ENCODE measurements around the gene MT1F. TPM values are rescaled to one million over a fixed set of nuclear protein-coding genes. Genes with fewer than 3 reads are reported as not detected.

Gene MT1F
- total and polyA plus RNA-seq, 2 donors (not counting 1 experiment from before 2014, with no cell fraction given) = 4.3 to 5.3 TPM

GRCh38 chr16:56632848-56633365 is 24.9 kb upstream of the MT1F start:
- Histone ChIP-seq H3K36me3 (replicated peaks in 1 of 2; ENCODE audit: control extremely low read depth in 1 of 2, control insufficient read depth in 1 of 2, extremely low read depth in 1 of 2, insufficient read depth in 2 of 2, low read length in 1 of 2) (no peaks in the 10 kb centered on the region), H3K27me3 (replicated peaks in 1 of 4; ENCODE audit: control extremely low read depth in 1 of 4, control insufficient read depth in 3 of 4, insufficient read depth in 4 of 4, low read length in 3 of 4) (peaks cover 0 to 66% (median 34%) of the 10 kb centered on the region in 4 experiments), H3K9ac (ENCODE audit: low read length) (no peak overlapping the region), H3K4me3 (ENCODE audit: control extremely low read depth in 1 of 5, extremely low read depth in 1 of 5, insufficient read depth in 1 of 5, low read depth in 2 of 5, low read length in 4 of 5) (peak overlapping the region in 1 of 5 experiments; percentile 52), H2AFZ (ENCODE audit: insufficient read depth, low read depth, low read length, poor library complexity, severe bottlenecking) (no peak overlapping the region), H3K9me3 (ENCODE audit: control extremely low read depth in 1 of 3, control insufficient read depth in 2 of 3, insufficient read depth in 1 of 3, low read length in 2 of 3) (peaks cover 0 to 4% (median 0%) of the 10 kb centered on the region in 3 donors), H4K20me1 (ENCODE audit: control insufficient read depth, insufficient read depth, low read length, poor library complexity, severe bottlenecking) (no peaks in the 10 kb centered on the region), H3K27ac (ENCODE audit: low read length in 2 of 2) (no peak overlapping the region), H3K79me2 (ENCODE audit: control insufficient read depth, insufficient read depth, low read length) (no peaks in the 10 kb centered on the region), H3K4me2 (replicated peaks; ENCODE audit: low read depth, low read length, poor library complexity, severe bottlenecking) (peak overlapping the region; percentile 67), H3K4me1 (ENCODE audit: control insufficient read depth in 2 of 2, insufficient read depth in 2 of 2, low read length in 2 of 2) (peaks cover 36 to 40% of the 10 kb centered on the region in 2 donors)
- no peaks in the 10 kb centered on the region for H3K9me3 Mint-ChIP-seq (ENCODE audit: insufficient read depth)
- 0% methylated on average over 2 of the region's 6 CpGs for WGBS (ENCODE audit: insufficient coverage)
- intact Hi-C loops (cut with micrococcal nuclease) = loop anchor here (10.0 kb wide), 1 partner anchor 52 kb away; the partner anchor contains the start of gene MT1X
- ATAC-seq (ENCODE audit: low read depth) = no peak
- CTCF ChIA-PET = no interaction called here
- peaks cover 36% of the 10 kb centered on the region for H3K4me1 Mint-ChIP-seq
- peaks cover 64% of the 10 kb centered on the region for H3K27me3 Mint-ChIP-seq
- POLR2A ChIA-PET = no interaction called here
- H3K27ac Mint-ChIP-seq = no peak overlapping the region
- H3K4me3 Mint-ChIP-seq = peak overlapping the region; percentile 80
- no peak for DNase-seq
- TF ChIP-seq CTCF (IDR thresholded peaks at IDR 0.05) = no peak
- no peak for TF ChIP-seq EZH2 (IDR thresholded peaks at IDR 0.05; ENCODE audit: borderline replicate concordance, insufficient read depth, low read depth, low read length, poor library complexity, severe bottlenecking)

- H3K4me2 ChIP-seq (replicated peaks; ENCODE audit: low read depth, low read length, poor library complexity, severe bottlenecking) = no peak overlapping the region
- TF ChIP-seq EZH2 (IDR thresholded peaks at IDR 0.05; ENCODE audit: borderline replicate concordance, insufficient read depth, low read depth, low read length, poor library complexity, severe bottlenecking) (no peak), CTCF (IDR thresholded peaks at IDR 0.05) (no peak)
- no peak overlapping the region for H3K9ac ChIP-seq (ENCODE audit: low read length)
- H3K4me1 ChIP-seq (ENCODE audit: control insufficient read depth in 2 of 2, insufficient read depth in 2 of 2, low read length in 2 of 2) = peaks cover 39 to 46% of the 10 kb centered on the region in 2 donors
- no peak overlapping the region for H3K4me3 ChIP-seq (ENCODE audit: control extremely low read depth in 1 of 5, extremely low read depth in 1 of 5, insufficient read depth in 1 of 5, low read depth in 2 of 5, low read length in 4 of 5)
- ChIA-PET POLR2A (no interaction called here), CTCF (no interaction called here)
- H3K4me1 Mint-ChIP-seq = peaks cover 38% of the 10 kb centered on the region
- no peaks in the 10 kb centered on the region for H4K20me1 ChIP-seq (ENCODE audit: control insufficient read depth, insufficient read depth, low read length, poor library complexity, severe bottlenecking)
- ATAC-seq (ENCODE audit: low read depth) (no peak), DNase-seq (no peak)
- intact Hi-C loops (cut with micrococcal nuclease) = loop anchor here (10.0 kb wide), 1 partner anchor 51 kb away; the partner anchor contains the start of gene MT1X
- H3K27ac ChIP-seq (ENCODE audit: low read length in 2 of 2) = no peak overlapping the region
- H3K9me3 ChIP-seq (ENCODE audit: control extremely low read depth in 1 of 3, control insufficient read depth in 2 of 3, insufficient read depth in 1 of 3, low read length in 2 of 3) = peaks cover 0 to 4% (median 0%) of the 10 kb centered on the region in 3 donors
- no peaks in the 10 kb centered on the region for H3K9me3 Mint-ChIP-seq (ENCODE audit: insufficient read depth)
- H3K27ac Mint-ChIP-seq = no peak overlapping the region
- H3K27me3 ChIP-seq (replicated peaks in 1 of 4; ENCODE audit: control extremely low read depth in 1 of 4, control insufficient read depth in 3 of 4, insufficient read depth in 4 of 4, low read length in 3 of 4) = peaks cover 0 to 72% (median 37%) of the 10 kb centered on the region in 4 experiments
- no peak overlapping the region for H2AFZ ChIP-seq (ENCODE audit: insufficient read depth, low read depth, low read length, poor library complexity, severe bottlenecking)
- H3K79me2 ChIP-seq (ENCODE audit: control insufficient read depth, insufficient read depth, low read length) = no peaks in the 10 kb centered on the region
- peaks cover 67% of the 10 kb centered on the region for H3K27me3 Mint-ChIP-seq
- WGBS (ENCODE audit: insufficient coverage) = 47% methylated on average over 6 of the region's 7 CpGs
- H3K36me3 ChIP-seq (replicated peaks in 1 of 2; ENCODE audit: control extremely low read depth in 1 of 2, control insufficient read depth in 1 of 2, extremely low read depth in 1 of 2, insufficient read depth in 2 of 2, low read length in 1 of 2) = no peaks in the 10 kb centered on the region
- no peak overlapping the region for H3K4me3 Mint-ChIP-seq
These were observed 24.2 kb upstream of the MT1F start for GRCh38 chr16:56633535-56633934.
